Retinal pigment epithelial cell (primary cell): Measurements from ENCODE around the gene FOXK1.

ENCODE experiments used
- DNase-seq: peaks from one replicate; pipeline ENCODE4 v3.0.0-alpha.2; 2010; ENCODE audit warnings: low read depth
- H3K4me3 ChIP-seq: 2 replicates; pipeline ENCODE4 v1.5.1; 2011; ENCODE audit warnings: mild to moderate bottlenecking, low read length, control low read depth, moderate library complexity
- TF ChIP-seq, protein P1 (sequence below): conservative IDR thresholded peaks from 2 replicates; pipeline ENCODE4 v1.5.1; 2011; ENCODE audit warnings: low read depth, low read length, control low read depth, inconsistent platforms

FOXK1 gene

DNA sequence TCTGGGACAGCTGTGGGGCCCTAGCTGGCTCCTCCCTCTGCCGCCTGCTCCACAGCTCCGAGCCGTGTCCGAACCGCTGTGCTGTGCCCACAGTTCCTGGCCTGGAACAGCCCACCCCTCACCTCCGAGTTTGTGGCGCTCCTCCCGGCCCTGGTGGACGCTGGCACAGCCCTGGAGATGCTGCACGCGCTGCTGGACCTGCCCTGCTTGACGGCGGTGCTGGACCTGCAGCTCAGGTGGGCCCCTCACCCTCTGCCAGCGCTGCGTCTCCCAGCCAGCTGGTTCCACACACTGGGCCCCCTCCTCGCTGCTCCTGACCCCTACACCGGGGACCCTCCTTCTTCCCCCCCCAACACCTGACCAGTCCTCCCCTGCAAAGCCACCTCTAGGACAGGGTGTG is 105.4 kb downstream of the FOXK1 start:
- TF ChIP-seq, protein P1, sequence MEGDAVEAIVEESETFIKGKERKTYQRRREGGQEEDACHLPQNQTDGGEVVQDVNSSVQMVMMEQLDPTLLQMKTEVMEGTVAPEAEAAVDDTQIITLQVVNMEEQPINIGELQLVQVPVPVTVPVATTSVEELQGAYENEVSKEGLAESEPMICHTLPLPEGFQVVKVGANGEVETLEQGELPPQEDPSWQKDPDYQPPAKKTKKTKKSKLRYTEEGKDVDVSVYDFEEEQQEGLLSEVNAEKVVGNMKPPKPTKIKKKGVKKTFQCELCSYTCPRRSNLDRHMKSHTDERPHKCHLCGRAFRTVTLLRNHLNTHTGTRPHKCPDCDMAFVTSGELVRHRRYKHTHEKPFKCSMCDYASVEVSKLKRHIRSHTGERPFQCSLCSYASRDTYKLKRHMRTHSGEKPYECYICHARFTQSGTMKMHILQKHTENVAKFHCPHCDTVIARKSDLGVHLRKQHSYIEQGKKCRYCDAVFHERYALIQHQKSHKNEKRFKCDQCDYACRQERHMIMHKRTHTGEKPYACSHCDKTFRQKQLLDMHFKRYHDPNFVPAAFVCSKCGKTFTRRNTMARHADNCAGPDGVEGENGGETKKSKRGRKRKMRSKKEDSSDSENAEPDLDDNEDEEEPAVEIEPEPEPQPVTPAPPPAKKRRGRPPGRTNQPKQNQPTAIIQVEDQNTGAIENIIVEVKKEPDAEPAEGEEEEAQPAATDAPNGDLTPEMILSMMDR: no peak

GRCh38 chr7:4787947-4788626 is 106.0 kb downstream of the FOXK1 start:
- TF ChIP-seq, protein P1: no peak
- DNase-seq: no peak
- H3K4me3 ChIP-seq: no peak overlapping the region

More for the DNA sequence above, 105.4 kb downstream of the FOXK1 start:
- H3K4me3 ChIP-seq: no peak overlapping the region
- no peak for DNase-seq

DNA sequence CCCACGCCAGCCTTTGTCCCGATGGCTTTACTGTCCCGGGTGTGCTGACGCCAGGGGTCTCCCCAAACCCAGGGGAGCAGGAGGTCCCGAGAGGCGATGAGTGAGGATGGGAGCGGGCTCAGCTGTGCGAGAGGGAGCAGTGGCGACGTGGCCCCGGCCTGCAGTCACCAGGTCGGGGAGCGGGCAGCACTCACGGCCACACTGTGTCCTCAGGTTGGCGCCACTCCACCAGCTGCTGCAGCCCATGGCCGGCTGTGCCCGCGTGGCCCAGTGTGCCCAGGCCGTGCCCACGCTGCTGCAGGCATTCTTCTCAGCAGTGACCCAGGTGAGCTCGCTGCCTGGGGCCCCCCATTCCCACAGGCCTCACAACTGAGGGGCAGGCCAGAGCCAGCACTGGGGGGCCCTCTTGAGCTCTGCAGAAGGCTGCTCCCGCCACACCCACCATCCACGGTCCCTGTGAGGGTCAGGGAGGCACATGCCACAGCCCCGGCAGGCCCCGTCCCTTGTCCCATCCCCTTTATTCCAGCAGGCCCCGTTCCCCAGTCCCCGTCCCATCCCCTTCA is 106.6 kb downstream of the FOXK1 start:
- no peak for DNase-seq
- TF ChIP-seq, protein P1: no peak
- H3K4me3 ChIP-seq: no peak overlapping the region

DNA sequence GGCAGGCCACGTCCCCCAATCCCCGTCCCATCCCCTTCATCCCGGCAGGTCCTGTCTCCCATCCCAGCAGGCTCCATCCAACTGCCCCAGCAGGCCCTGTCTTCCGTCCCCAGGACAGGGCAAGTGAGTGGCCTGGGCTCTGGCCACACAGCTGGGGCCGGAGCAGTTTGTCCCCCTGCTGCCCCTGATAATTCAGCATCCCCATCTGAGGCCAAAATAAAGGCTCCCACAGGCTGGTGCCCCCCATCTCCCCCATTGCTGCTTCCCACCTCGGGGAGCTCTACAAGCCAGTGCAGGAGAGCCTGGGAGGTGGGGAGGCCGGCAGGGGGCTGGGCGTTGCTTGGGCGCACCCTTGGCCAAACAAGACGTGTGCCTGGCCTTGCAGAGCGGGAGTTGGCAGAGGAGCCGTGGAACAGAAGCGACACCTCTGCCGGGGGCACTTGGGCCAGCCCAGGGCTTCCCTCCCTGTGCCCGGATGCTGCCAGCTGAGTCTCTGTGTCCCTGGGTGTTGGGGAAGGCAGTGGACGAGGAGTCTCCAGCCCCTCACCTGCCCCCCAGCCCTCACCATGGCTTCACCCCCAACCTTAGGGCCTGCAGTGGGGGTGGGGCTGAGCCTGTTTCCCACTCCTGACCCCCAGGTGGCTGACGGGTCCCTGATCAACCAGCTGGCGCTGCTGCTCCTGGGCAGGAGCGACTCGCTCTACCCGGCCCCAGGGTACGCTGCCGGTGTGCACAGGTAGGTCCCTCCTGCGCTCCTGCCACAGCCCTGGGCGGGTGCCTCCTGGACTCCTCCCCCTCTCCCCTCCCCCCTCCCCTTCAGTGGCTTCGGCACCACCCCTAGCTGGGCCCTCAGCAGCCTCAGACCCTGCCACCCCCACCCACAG is 107.3 kb downstream of the FOXK1 start:
- TF ChIP-seq, protein P1: no peak
- no peak overlapping the region for H3K4me3 ChIP-seq
- DNase-seq: no peak

GRCh38 chr7:4790078-4790465 is 108.0 kb downstream of the FOXK1 start:
- DNase-seq: no peak
- no peak overlapping the region for H3K4me3 ChIP-seq

GRCh38 chr7:4790516-4790991 is 108.5 kb downstream of the FOXK1 start:
- H3K4me3 ChIP-seq: no peak overlapping the region
- no peak for DNase-seq
- TF ChIP-seq, protein P1: no peak

More at GRCh38 chr7:4790078-4790465, 108.0 kb downstream of the FOXK1 start:
- TF ChIP-seq, protein P1: no peak
